AG09319 (cell line): Measurements from ENCODE around the gene CCSER1.

Experiments
- DNase-seq: peaks from one replicate; pipeline ENCODE4 v3.0.0-alpha.2; 2010; ENCODE audit warnings: low read depth; ENCODE audit errors: extremely low read depth
- CTCF ChIP-seq: IDR thresholded peaks from 2 replicates; pipeline ENCODE4 v1.5.1; 2011; ENCODE audit warnings: low read depth, mild to moderate bottlenecking, inconsistent platforms, low read length, moderate library complexity

Gene CCSER1

GRCh38 chr4:90584051-90584450 lies 456.9 kb downstream of the CCSER1 start:
- DNase-seq = no peak
- TF ChIP-seq CTCF = no peak

GRCh38 chr4:90585961-90586360 lies 458.8 kb downstream of the CCSER1 start:
- no peak for TF ChIP-seq CTCF
- DNase-seq = no peak

GRCh38 chr4:90586799-90587198 lies 459.6 kb downstream of the CCSER1 start:
- no peak for DNase-seq
- TF ChIP-seq CTCF = no peak

DNA sequence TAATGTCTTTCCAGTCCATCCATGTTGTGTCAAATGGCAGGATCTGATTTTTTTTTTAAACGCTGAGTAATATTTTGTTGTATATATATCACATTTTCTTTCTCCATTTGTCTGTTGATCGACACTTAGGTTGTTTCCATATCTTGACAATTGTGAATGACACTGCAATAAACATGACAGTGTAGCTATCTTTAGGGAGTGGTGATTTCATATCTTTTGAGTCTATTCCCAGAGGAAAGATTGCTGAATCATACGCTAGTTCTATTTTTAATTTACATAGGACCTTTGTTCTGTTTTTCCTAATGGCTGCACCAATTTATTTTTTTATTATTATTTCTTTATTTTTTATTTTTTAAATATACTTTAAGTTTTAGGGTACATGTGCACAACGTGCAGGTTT lies 470.7 kb downstream of the CCSER1 start:
- TF ChIP-seq CTCF = no peak
- DNase-seq = no peak

GRCh38 chr4:90598741-90599140 lies 471.5 kb downstream of the CCSER1 start:
- no peak for DNase-seq
- TF ChIP-seq CTCF = no peak

DNA sequence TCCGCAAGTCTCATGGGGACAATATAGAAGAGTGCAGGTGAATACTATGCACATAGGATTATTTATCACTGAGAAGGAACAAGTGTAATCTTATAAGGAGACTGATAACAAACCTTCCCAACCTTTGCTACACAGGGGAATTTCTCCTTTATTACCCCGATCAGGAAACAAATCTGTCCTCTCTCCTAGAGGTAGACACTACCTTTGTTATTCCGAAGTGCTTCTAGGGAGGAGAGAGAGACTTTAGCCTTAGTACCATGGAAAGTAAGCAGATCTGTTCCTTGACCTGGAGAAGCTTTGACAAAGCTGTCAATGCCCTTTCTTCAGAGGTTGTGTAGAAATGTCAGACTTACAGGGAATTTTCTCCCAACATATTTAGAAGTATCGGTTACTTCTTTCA lies 475.5 kb downstream of the CCSER1 start:
- TF ChIP-seq CTCF = no peak
- DNase-seq = no peak

DNA sequence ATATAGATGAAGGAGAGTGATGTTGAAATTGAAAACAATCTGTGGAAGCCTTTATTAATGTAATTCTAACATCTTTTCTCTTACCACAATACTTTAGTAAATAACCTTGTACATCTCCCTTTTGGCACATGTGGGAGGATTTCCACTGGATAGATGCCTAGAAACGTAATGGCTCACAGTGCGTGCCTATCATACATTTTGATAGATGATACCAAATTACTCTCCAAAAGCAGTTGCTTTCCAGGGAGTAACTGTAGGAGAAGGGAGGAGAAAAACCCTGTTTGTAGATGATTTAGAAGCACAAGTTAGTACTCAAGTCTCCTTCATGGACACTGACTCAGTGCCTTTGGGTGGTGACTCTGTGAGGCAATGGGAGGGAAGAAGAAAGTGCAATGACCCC lies 476.3 kb downstream of the CCSER1 start:
- no peak for TF ChIP-seq CTCF
- no peak for DNase-seq
